ENCODE data around the gene NCAM1. TPM values are rescaled to one million over a fixed set of nuclear protein-coding genes. Genes with fewer than 3 reads are reported as not detected.
A peak's percentile ranks its signal among the peaks of the same experiment; 100 is the strongest.
"Not testable (repeated sequence)": the region's sequence is repeated elsewhere in the genome, so short reads cannot be mapped to it uniquely, and the experiment has no call there.

Gene NCAM1
- total RNA-seq, 4 donors from 2014 or later = 94.8 to 195 (median 150) TPM

- intact Hi-C loops (cut with DNase I) = no loop called here
- H3K4me3 ChIP-seq (replicated peaks in 1 of 3) = no peak overlapping the region
- H3K9me3 ChIP-seq = no peaks in the 10 kb centered on the region
- 82 to 87% methylated on average over 5 of the region's 5 CpGs for WGBS, 2 donors
- no peak for DNase-seq
- H3K4me1 ChIP-seq = no peaks in the 10 kb centered on the region
- no peaks in the 10 kb centered on the region for H3K27me3 ChIP-seq
- no peak overlapping the region for H3K27ac ChIP-seq
- TF ChIP-seq POLR2A (IDR thresholded peaks at IDR 0.05) (no peak), CTCF (IDR thresholded peaks at IDR 0.05) (no peak)
- no peaks in the 10 kb centered on the region for H3K36me3 ChIP-seq
Measured at GRCh38 chr11:113043698-113044097, 82.5 kb downstream of the NCAM1 start.

DNA sequence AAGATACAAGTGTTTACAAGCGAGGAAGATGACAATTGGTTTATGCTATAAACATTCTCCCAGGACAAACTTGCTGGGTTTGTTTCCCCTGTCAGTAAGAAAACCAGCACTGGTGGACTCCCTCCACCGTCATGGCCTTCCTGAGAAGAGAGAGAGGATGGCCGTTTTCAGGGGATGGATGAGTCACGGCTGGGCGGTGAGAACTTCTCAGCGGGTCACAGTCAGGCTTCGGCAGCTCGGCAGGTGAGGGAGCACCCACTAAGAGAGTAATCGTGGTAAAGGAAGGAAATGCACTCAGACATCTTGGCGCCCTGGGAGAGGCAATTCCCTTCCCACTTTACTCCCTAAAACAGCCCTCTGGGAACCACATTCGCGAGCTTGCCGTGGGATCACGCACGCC is 83.9 kb downstream of the NCAM1 start:
- Histone ChIP-seq H3K36me3 (no peaks in the 10 kb centered on the region), H3K9me3 (no peaks in the 10 kb centered on the region), H3K27me3 (no peaks in the 10 kb centered on the region), H3K4me3 (replicated peaks in 1 of 3) (no peak overlapping the region), H3K27ac (no peak overlapping the region), H3K4me1 (no peaks in the 10 kb centered on the region)
- DNase-seq = peak; percentile 52 to 71
- no peak for TF ChIP-seq CTCF (IDR thresholded peaks at IDR 0.05)
- TF ChIP-seq POLR2A (IDR thresholded peaks at IDR 0.05) = no peak
- intact Hi-C loops (cut with DNase I) = no loop called here
- 45 to 77% methylated on average over 15 of the region's 15 CpGs for WGBS, 2 donors

GRCh38 chr11:113046866-113047265 is 85.6 kb downstream of the NCAM1 start:
- Histone ChIP-seq H3K4me1 (no peaks in the 10 kb centered on the region), H3K9me3 (no peaks in the 10 kb centered on the region), H3K27ac (no peak overlapping the region), H3K4me3 (replicated peaks in 1 of 3) (no peak overlapping the region), H3K36me3 (no peaks in the 10 kb centered on the region), H3K27me3 (no peaks in the 10 kb centered on the region)
- no peak for TF ChIP-seq POLR2A (IDR thresholded peaks at IDR 0.05)
- TF ChIP-seq CTCF (IDR thresholded peaks at IDR 0.05) = no peak
- WGBS, 2 donors = 86% methylated on average over 2 of the region's 2 CpGs
- no peak for DNase-seq
- intact Hi-C loops (cut with DNase I) = no loop called here

DNA sequence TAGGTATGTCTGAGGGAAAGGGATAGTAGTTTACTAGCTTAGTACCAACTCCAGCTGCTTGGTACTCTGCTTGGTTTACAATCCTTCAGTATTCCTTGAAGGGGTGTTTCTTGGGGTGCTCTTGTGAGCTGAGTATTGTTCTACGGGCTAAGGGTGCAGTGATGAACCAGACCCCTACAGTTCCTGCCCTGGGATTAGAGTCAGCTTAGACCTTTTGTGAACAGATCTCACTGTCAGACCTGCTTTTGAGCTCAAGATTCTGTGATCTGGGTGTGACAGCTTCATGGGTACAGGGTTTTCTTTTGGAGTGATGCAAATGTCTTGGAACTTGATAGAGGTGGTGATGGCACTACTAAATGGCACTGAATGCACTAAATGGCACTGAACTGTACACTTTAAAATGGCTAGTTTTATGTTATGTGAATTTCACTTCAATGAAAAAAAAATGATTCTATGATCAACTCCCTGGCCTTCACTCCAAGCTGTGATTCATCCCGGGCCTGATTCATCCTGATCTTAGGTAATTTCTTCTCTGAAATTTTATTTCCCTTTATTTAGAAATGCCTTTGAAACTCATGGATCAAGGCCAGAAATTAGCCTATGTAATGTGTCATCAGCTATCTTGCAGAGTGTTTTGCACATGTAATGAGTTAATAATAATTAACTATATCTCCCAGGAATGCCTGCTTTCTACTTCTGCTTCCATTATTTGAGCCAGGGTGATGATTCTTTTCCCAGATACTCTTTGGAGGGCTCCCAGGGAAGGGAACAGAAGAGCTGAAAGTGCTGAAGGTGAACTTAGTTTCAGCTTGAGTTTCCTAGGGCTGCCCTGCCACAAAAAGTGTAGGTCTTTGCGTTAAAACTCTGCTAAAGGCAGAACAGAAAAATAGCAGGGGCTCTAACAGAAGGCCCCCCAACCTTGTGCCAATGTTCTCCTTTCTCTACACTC is 87.9 kb downstream of the NCAM1 start:
- Histone ChIP-seq H3K27ac (no peak overlapping the region), H3K4me1 (no peaks in the 10 kb centered on the region), H3K27me3 (no peaks in the 10 kb centered on the region), H3K36me3 (no peaks in the 10 kb centered on the region), H3K4me3 (replicated peaks in 1 of 3) (no peak overlapping the region), H3K9me3 (no peaks in the 10 kb centered on the region)
- TF ChIP-seq POLR2A (IDR thresholded peaks at IDR 0.05) (no peak), CTCF (IDR thresholded peaks at IDR 0.05) (no peak)
- intact Hi-C loops (cut with DNase I) = no loop called here
- WGBS, 2 donors = 93% methylated on average over 3 of the region's 3 CpGs
- DNase-seq = no peak

GRCh38 chr11:113053042-113053441 is 91.8 kb downstream of the NCAM1 start:
- not testable (repeated sequence) for H3K27ac ChIP-seq, H3K9me3 ChIP-seq
- WGBS, 2 donors = 96 to 97% methylated on average over 2 of the region's 2 CpGs

More at GRCh38 chr11:113053042-113053441, 91.8 kb downstream of the NCAM1 start:
- DNase-seq; H3K4me1 ChIP-seq; H3K4me3 ChIP-seq (replicated peaks in 1 of 3); H3K36me3 ChIP-seq; H3K27me3 ChIP-seq; intact Hi-C loops (cut with DNase I): not testable (repeated sequence)

All from thyroid gland (tissue), 4 donors.